ENCODE results near the gene RAB33A.

The RAB33A gene

GRCh38 chrX:130171446-130172126 is at the start of gene RAB33A:
RAB33A (plus strand) TSS chrX:130171962; CDS start chrX:130172063, 101 bp downstream.
- in situ Hi-C loops (cut with MboI; ENCODE audit: low sequenced_read_pairs) = no loop called here

GRCh38 chrX:130124577-130124976 is 47.2 kb upstream of the RAB33A start:
- in situ Hi-C loops (cut with MboI; ENCODE audit: low sequenced_read_pairs) = no loop called here

- in situ Hi-C loops (cut with MboI; ENCODE audit: low sequenced_read_pairs) = no loop called here
These were observed 46.5 kb upstream of the RAB33A start for GRCh38 chrX:130125091-130125874.

- in situ Hi-C loops (cut with MboI; ENCODE audit: low sequenced_read_pairs) = no loop called here
These were observed 40.8 kb upstream of the RAB33A start for GRCh38 chrX:130130990-130131389.

GRCh38 chrX:130136496-130136895 is 35.3 kb upstream of the RAB33A start:
- in situ Hi-C loops (cut with MboI; ENCODE audit: low sequenced_read_pairs) = no loop called here

- in situ Hi-C loops (cut with MboI; ENCODE audit: low sequenced_read_pairs) = no loop called here
These were observed 34.8 kb upstream of the RAB33A start for GRCh38 chrX:130136961-130137360.

GRCh38 chrX:130139474-130140201 is 32.1 kb upstream of the RAB33A start:
- in situ Hi-C loops (cut with MboI; ENCODE audit: low sequenced_read_pairs) = no loop called here

GRCh38 chrX:130144509-130144908 is 27.3 kb upstream of the RAB33A start:
- in situ Hi-C loops (cut with MboI; ENCODE audit: low sequenced_read_pairs) = no loop called here

GRCh38 chrX:130145123-130145522 is 26.6 kb upstream of the RAB33A start:
- in situ Hi-C loops (cut with MboI; ENCODE audit: low sequenced_read_pairs) = no loop called here

- in situ Hi-C loops (cut with MboI; ENCODE audit: low sequenced_read_pairs) = no loop called here
These were observed 24.1 kb upstream of the RAB33A start for GRCh38 chrX:130147631-130148030.

- in situ Hi-C loops (cut with MboI; ENCODE audit: low sequenced_read_pairs) = no loop called here
These were observed 16.2 kb upstream of the RAB33A start for GRCh38 chrX:130155564-130155963.

GRCh38 chrX:130158311-130158710 is 13.5 kb upstream of the RAB33A start:
- in situ Hi-C loops (cut with MboI; ENCODE audit: low sequenced_read_pairs) = no loop called here

GRCh38 chrX:130159776-130160175 is 12.0 kb upstream of the RAB33A start:
- in situ Hi-C loops (cut with MboI; ENCODE audit: low sequenced_read_pairs) = no loop called here

GRCh38 chrX:130162094-130162735 is 9.5 kb upstream of the RAB33A start:
- in situ Hi-C loops (cut with MboI; ENCODE audit: low sequenced_read_pairs) = no loop called here

- in situ Hi-C loops (cut with MboI; ENCODE audit: low sequenced_read_pairs) = no loop called here
These were observed 8.4 kb upstream of the RAB33A start for GRCh38 chrX:130163398-130163797.

- in situ Hi-C loops (cut with MboI; ENCODE audit: low sequenced_read_pairs) = no loop called here
These were observed 6.5 kb upstream of the RAB33A start for GRCh38 chrX:130165181-130165702.

- in situ Hi-C loops (cut with MboI; ENCODE audit: low sequenced_read_pairs) = no loop called here
These were observed 5.9 kb upstream of the RAB33A start, which contains the start of gene AIFM1 for GRCh38 chrX:130165703-130166502. AIFM1 (minus strand) TSS chrX:130165841; CDS start chrX:130165656, 185 bp downstream.

GRCh38 chrX:130166503-130166777 is 5.3 kb upstream of the RAB33A start:
- in situ Hi-C loops (cut with MboI; ENCODE audit: low sequenced_read_pairs) = no loop called here

- in situ Hi-C loops (cut with MboI; ENCODE audit: low sequenced_read_pairs) = no loop called here
These were observed 4.7 kb upstream of the RAB33A start for GRCh38 chrX:130167040-130167439.

- in situ Hi-C loops (cut with MboI; ENCODE audit: low sequenced_read_pairs) = no loop called here
These were observed 863 bp upstream of the RAB33A start for GRCh38 chrX:130170752-130171445.

Data from HL-60/S4 treated with phorbol 12-myristate 13-acetate at 8.2 ng/mL for 4 days and 3 days (cell line).